Measurements from ENCODE around the gene MRLN.

The MRLN gene

DNA sequence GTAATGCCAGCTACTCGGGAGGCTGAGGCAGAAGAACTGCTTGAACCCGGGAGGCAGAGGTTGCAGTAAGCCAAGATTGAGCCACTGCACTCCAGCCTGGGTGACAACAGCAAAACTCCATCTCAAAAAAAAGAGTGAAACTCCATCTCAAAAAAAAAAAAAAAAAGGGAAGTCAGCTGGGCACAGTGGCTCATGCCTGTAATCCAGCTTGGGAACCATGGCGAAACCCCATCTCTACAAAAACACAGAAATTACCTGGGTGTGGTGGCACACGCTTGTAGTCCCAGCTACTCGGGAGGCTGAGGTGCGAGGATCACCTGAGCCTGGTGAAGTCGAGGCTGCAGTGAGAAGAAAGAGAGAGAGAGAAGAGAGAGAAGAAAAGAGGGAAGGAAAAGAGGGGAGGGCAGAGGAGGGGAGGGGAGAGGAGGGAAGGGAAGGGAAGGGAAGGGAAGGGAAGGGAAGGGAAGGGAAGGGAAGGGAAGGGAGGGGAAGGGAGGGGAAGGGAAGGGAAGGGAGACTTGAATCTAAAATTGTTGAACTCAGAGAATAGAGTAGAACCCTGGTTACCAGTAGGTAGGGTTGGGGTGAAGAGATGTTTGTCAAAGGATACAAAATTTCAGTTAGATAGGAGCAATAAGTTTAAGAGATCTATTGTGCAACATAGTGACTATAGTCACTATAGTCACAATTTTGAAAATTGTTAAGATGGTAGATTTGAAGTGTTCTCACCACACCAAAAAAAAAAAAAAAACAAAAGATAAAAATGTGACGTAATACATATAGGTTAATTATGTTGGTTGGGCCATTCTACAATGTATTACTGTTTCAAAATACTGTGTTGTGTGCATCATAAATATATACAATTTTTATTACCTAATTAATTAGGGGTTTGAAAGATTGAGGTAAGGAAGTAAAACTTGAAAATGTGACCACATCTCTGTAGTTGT, 46.1 kb downstream of the MRLN start:
- DNase-seq (ENCODE audit: insufficient read length, low spot score) = no peak
- FAIRE-seq = no peak

DNA sequence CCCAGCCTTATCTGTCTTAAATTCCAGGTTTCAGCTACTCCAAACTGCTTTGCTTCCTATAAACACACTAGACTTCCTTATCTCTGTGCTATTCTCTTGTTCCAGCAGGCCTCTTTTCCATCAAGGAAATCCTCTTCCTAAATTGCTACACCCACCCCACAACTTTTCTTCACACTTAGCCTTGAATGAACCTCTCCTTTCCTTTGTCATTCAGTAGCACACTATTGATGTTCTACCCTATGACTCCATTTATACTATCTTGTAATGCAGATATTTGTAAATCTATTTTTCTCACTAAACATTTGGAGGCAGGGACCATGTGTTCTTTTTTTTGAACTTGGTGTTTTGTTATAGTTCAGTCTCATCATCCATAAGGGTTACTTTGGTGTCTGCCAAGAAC, 47.3 kb downstream of the MRLN start:
- DNase-seq (ENCODE audit: insufficient read length, low spot score) (no peak), FAIRE-seq (no peak)

DNA sequence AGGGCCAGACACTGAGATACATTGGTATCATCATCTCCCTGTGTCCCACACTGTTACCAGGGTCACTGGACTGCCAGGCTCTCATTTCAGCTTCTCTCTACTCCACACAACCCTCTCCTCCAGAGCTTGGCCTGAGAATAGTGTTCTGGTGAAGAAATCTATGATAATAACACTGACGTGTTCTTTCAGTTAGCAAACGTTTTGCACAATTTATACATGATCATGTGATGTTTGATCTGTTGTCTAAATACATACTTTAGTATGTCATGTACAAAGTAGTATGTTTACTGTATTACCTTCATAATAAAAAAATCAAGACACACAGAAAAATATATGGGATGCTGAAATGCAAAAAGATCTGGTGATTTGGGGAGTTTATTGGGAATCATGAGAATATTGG, 48.6 kb downstream of the MRLN start:
- FAIRE-seq (no peak), DNase-seq (ENCODE audit: insufficient read length, low spot score) (no peak)

DNA sequence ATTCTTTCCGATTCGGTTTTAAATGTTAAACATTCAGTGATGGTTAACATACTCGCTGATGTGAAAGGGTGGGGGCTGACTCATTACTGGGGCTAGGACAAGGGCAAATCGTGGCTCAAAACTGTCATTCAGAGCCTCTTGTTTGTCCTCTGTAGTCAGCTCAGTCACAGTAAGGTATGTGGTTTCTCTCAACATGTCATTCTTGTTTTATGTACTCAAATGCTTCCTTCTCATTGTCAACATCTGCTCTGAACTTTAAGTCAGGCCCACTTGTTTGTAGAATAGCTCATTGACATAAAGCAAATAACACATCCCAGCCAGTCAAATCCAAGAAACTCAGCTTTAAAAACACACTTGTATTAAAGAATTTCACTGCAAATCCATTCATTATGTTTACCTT, 50.9 kb downstream of the MRLN start:
- FAIRE-seq (no peak), DNase-seq (ENCODE audit: insufficient read length, low spot score) (no peak)

DNA sequence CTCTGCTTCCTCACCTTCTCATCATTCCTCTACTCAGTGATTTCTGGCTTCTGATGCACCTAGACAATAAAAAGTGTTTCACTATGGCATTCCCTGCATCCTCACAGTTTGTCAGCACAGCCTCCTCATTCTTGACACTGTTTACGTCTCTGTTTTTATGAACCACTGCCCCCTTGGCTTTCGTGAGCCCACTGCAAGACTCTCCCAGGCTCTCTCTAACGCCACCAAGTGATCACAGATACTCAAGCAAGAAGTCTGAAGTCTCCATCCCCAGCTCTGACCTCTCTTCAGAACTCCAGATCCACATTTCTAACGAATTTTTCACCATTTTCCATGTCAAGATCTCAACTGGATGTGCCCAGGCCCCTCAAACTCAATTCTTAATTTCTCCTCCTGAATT, 52.5 kb downstream of the MRLN start:
- DNase-seq (ENCODE audit: insufficient read length, low spot score) = no peak
- no peak for FAIRE-seq

DNA sequence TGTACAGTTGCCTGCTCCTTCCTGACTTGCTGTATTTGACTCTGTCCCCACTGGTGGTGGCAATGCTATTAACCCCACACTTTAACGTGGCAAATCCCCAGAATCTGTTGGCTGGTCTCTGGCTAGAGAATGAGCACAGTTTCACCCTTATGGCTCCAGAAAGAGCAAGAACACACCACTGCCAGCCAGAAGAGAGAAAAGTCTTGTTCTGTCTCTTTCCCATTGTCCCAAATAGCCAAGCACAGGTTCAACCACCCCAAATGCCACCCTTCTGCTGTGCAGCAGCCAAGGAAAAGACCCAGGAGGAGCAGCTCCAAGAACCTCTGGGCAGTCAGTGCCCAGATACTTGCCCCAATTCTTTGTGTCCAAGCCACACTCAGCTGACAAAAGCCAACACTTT, 54.9 kb downstream of the MRLN start:
- DNase-seq (ENCODE audit: insufficient read length, low spot score) = no peak
- FAIRE-seq = no peak

DNA sequence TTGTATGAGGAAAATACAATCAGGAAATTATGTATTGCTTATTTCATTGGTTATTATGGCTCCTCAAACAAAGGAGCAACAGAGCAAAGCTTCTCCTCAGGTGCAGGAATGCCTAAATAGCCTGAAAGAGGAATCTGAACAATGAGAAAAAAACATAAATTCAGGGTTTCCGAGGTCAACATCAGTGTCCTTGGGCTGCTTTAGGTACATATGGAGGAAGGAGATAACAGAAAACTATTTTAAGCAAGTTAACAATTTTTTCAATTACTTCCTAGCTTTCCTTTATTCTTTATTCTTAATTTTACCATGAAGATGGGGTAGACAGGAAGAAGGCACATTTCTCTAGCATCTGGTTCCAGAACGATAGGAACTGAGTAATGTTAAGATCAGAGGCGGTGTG, 57.6 kb downstream of the MRLN start:
- FAIRE-seq (no peak), DNase-seq (ENCODE audit: insufficient read length, low spot score) (no peak)

DNA sequence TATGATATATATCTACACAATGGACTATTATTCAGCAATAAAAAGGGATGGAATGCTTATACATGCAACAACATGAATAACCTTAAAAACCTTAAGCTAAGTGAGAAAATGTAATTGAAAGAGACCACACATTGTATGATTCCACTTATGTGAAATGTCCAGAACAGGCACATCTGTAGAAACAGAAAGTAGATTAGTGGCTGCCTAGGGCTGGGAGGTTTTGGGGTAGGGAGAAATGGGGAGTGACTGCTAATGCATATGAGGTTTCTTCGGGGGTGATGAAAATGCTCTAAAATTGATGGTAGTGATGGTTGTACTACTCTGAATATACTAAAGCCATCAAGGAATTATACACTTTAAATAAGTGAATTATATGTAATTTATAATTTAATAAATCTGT, 58.3 kb downstream of the MRLN start:
- FAIRE-seq (no peak), DNase-seq (ENCODE audit: insufficient read length, low spot score) (no peak)

DNA sequence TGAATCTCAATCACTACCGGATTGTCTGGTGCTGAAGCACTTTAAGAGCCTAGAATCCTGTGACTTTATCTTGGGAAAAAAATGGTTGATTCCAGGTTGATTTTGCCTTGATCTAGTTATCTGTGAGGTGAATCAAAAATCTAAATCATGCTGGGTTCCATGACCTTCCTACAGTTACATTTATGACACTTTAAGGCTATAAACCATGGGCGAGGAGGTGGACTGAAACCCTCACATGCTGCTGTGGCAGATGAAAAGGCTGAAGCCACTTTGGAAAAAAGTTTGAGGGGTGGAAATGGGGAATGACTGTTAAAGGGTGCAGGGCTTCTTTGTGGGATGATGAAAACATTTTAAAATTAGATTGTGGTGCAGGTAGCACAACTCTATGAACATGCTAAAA, 61.1 kb downstream of the MRLN start:
- DNase-seq (ENCODE audit: insufficient read length, low spot score) = no peak
- FAIRE-seq = no peak

DNA sequence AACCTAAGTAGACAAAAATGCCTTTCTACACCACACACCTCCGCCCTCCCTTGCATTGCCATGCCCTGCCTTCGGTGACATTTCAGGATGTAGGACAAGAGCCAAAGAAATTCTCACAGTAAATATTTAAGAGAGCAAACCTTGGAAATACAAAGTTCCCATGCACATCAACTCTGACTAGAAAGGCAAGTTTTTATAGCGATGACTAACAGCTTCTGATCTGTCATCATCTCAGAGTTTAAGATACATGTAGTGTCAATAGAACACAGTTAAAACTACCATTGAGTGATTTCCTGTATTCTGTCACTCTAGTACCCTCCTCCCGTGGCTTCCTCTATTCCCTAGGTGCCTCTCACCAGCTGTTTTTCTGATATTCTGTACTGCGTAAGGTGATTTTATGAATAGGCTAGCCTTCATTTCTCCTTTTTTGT, 64.3 kb downstream of the MRLN start:
- FAIRE-seq = no peak
- no peak for DNase-seq (ENCODE audit: insufficient read length, low spot score)

DNA sequence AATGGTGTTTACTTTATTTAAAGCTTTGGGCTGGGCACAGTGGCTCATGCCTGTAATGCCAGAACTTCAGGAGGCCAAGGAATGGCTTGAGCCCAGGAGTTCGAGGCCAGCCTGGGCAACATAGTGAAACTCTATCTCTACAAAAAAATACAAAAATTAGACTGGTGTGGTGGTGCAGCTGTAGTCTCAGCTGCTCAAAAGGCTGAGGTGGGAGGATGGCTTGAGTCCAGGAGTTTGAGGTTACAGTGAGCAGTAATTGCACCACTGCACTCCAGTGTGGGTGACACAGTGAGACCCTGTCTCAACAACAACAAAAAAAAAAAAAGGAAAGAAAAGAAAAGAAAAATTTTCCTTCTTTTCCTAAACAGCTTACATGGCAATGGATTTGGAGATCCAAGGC, 65.6 kb downstream of the MRLN start:
- DNase-seq (ENCODE audit: insufficient read length, low spot score) = no peak
- FAIRE-seq = no peak
